Lung (tissue), 12 donors: ENCODE results near the gene F12. TPM values are rescaled to one million over a fixed set of nuclear protein-coding genes. Genes with fewer than 3 reads are reported as not detected.

Experiments used
- ATAC-seq: fragments of 200-7000 bp; cut with Tn5 transposase; one replicate; pipeline ENCODE4 v1.9.1; 2020; ENCODE audit warnings: moderate number of reproducible peaks; ENCODE audit not compliant: insufficient read depth, low FRiP score
- DNase-seq, 3 donors: peaks; one replicate each; pipeline ENCODE4 v3.0.0-alpha.2; 2013 to 2017
- H3K27ac ChIP-seq, 2 donors: one replicate each; pipeline ENCODE4 v1.5.1; 2013; ENCODE audit warnings: mild to moderate bottlenecking in 2 of 2, moderate library complexity in 2 of 2, control low read depth in 1 of 2, inconsistent platforms in 1 of 2, low read depth in 1 of 2, low read length in 1 of 2
- H3K27me3 ChIP-seq, 3 donors: one replicate each; pipeline ENCODE4 v1.5.1; 2013; ENCODE audit warnings: low read length in 2 of 3; ENCODE audit not compliant: control insufficient read depth in 3 of 3, insufficient read depth in 3 of 3
- H3K36me3 ChIP-seq, 4 donors: one replicate each; pipeline ENCODE4 v1.5.1; 2013; ENCODE audit warnings: low read length in 4 of 4, mild to moderate bottlenecking in 1 of 4, moderate library complexity in 1 of 4; ENCODE audit not compliant: control insufficient read depth in 4 of 4, insufficient read depth in 4 of 4
- H3K4me1 ChIP-seq, 5 donors: one replicate each; pipeline ENCODE4 v1.5.1; 2013; ENCODE audit warnings: low read length in 5 of 5, mild to moderate bottlenecking in 2 of 5, moderate library complexity in 1 of 5; ENCODE audit not compliant: control insufficient read depth in 5 of 5, insufficient read depth in 5 of 5
- H3K4me3 ChIP-seq: one replicate; pipeline ENCODE4 v1.5.1; 2013; ENCODE audit warnings: mild to moderate bottlenecking, control low read depth, moderate library complexity
- H3K9ac ChIP-seq, 2 donors: one replicate each; pipeline ENCODE4 v1.5.1; 2013; ENCODE audit warnings: low read length in 2 of 2, control low read depth in 1 of 2; ENCODE audit not compliant: insufficient read depth in 1 of 2
- H3K9me3 ChIP-seq, 4 donors: one replicate each; pipeline ENCODE4 v1.5.1; 2013; ENCODE audit warnings: low read length in 3 of 4, mild to moderate bottlenecking in 1 of 4, moderate library complexity in 1 of 4; ENCODE audit not compliant: control insufficient read depth in 4 of 4, insufficient read depth in 3 of 4
- CTCF ChIP-seq: IDR thresholded peaks from 2 replicates; pipeline ENCODE4 v1.5.1; 2012; ENCODE audit warnings: mild to moderate bottlenecking; ENCODE audit errors: control extremely low read depth, extremely low read depth
- WGBS, 2 donors: extraction: QIAGEN DNeasy Blood & Tissue Kit; methylation state at CpG; one replicate each; pipeline ENCODE4 v1.1.7; 2013; 5-methylcytosine and 5-hydroxymethylcytosine counted together
- polyA plus RNA-seq, 2 donors: library from polyadenylated mRNA; stranded (reverse); fragments of 200-250 nt; gene quantifications; one replicate each; pipeline ENCODE4 v1.2.1, GENCODE V29; 2013
- total RNA-seq, 2 donors: library from RNA; depleted of rRNA in 1 of 2; stranded (reverse); fragments of >200 nt in 1 of 2; gene quantifications; one replicate each; pipeline ENCODE4 v1.2.1, GENCODE V29; 2014 to 2021
- donor health status: control.
- donor health status: control.
- donor health status: Bipolar disorder and iron deficiency.
- donor health status: healthy.
- donor health status: DM: yes; HTN: yes; CAD: no.

Gene F12
- total and polyA plus RNA-seq, 4 donors, result 1.3 to 1.7 (median 1.4) TPM; not detected in 1

GRCh38 chr5:177371120-177372033 is 38.0 kb downstream of the F12 start:
- DNase-seq (no peak), ATAC-seq (no peak)
- Histone ChIP-seq H3K4me1 (peaks cover 0 to 20% (median 3%) of the 10 kb centered on the region in 5 donors), H3K9me3 (no peaks in the 10 kb centered on the region), H3K27ac (peak overlapping the region in 1 of 2 donors; percentile 77), H3K27me3 (peaks cover 0 to 2% (median 0%) of the 10 kb centered on the region in 3 donors), H3K36me3 (peaks cover 0 to 4% (median 0%) of the 10 kb centered on the region in 4 donors), H3K9ac (peak overlapping the region in 1 of 2 donors; percentile 47), H3K4me3 (peak overlapping the region; percentile 45)
- WGBS, 2 donors, result 57 to 73% methylated on average over 26 of the region's 26 CpGs
- no peak for TF ChIP-seq CTCF

- WGBS, 2 donors, result 17 to 42% methylated on average over 33 to 42 of the region's 42 CpGs
- Histone ChIP-seq H3K36me3 (peaks cover 0 to 4% (median 0%) of the 10 kb centered on the region in 4 donors), H3K27ac (peak overlapping the region in 1 of 2 donors; percentile 39), H3K9me3 (no peaks in the 10 kb centered on the region), H3K9ac (no peak overlapping the region), H3K4me3 (peak overlapping the region; percentile 45), H3K27me3 (peaks cover 0 to 2% (median 0%) of the 10 kb centered on the region in 3 donors), H3K4me1 (peaks cover 0 to 24% (median 6%) of the 10 kb centered on the region in 5 donors)
- no peak for TF ChIP-seq CTCF
- DNase-seq, result peak; percentile 85 to 92 (median 90)
- ATAC-seq, result peak; percentile 77
These were observed 38.8 kb downstream of the F12 start for GRCh38 chr5:177370488-177371119.

- WGBS, 2 donors, result 71 to 84% methylated on average over 11 of the region's 11 CpGs
- H3K4me3 ChIP-seq, result no peak overlapping the region
- DNase-seq, result no peak
- no peak overlapping the region for H3K27ac ChIP-seq
- H3K36me3 ChIP-seq, result peaks cover 0 to 4% (median 0%) of the 10 kb centered on the region in 4 donors
- no peak for ATAC-seq
- H3K4me1 ChIP-seq, result peaks cover 0 to 24% (median 6%) of the 10 kb centered on the region in 5 donors
- H3K9ac ChIP-seq, result no peak overlapping the region
- peaks cover 0 to 2% (median 0%) of the 10 kb centered on the region in 3 donors for H3K27me3 ChIP-seq
- no peaks in the 10 kb centered on the region for H3K9me3 ChIP-seq
- no peak for TF ChIP-seq CTCF
These were observed 39.5 kb downstream of the F12 start for GRCh38 chr5:177369645-177370440.
